Central memory CD4-positive, alpha-beta T cell (primary cell): ENCODE data around the gene COMMD2.

Source experiments
- DNase-seq: peaks from one replicate; pipeline ENCODE4 v3.0.0; 2022
- total RNA-seq, 3 experiments: gene quantifications; one replicate each; lab custom pipeline; 2026; lab: John Stamatoyannopoulos, UW

The COMMD2 gene
- 21.8 to 51.8 (median 49.7) reads per million in 3 experiments for total RNA-seq

DNA sequence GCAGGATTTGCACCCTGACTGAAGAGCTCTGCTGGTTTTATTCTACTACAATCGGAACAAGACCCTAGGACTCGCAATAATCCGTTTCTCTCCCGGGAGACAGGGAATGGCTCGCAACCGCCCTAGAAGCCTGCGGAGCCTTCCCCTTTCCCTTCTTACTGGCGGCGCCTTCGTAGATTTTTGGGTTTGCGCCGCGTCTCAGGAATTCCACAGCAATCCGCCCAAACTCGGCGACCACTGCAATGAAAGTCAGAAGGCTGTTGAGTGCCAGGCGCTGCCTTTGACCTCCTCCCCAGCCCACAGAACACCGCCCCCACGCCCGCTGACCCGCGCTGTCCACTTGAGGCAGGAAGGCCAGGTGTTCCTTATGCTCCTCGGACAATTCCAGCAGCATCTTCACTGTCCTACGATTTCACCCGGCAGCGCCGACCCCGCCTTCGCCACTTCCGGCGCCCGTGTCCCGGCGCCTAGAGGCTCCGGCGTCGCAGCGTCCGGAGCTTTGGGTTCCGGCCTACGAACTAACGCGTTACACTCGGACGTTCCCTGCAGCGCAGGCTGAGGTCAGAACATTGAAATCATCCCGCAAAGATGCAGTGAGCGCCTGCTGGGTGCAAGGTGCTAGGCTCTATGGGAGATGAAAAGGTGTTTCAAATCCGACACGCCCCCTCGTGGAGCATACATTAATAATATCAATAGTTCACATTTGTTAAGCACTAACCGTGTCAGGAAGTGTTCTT is at the start of gene COMMD2:
Gene COMMD2 (minus strand): TSS at position 439 of the 737 bp plus-strand sequence. CDS start 45 bp downstream, at position 394.
- DNase-seq: peak; percentile 64

DNA sequence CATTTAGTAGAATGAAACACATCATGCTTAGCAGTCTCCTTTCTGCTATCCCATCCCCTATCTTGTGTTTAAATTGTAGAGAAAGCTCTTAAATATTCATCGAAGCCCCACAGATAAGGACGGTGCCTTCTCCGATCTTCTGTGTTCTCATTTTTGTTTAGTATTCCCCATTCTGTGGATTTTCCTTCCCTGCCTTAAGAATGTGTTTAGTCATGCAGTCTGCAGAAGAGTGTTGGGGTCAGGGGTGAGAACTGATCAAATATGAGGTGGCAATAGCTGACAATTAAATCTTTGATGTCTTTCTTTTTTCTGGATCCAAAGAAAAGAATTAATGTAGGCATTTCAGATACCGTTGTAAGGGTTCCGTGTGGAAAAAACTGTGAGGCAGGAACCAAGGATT is 49.4 kb upstream of the COMMD2 start:
- DNase-seq: no peak

DNA sequence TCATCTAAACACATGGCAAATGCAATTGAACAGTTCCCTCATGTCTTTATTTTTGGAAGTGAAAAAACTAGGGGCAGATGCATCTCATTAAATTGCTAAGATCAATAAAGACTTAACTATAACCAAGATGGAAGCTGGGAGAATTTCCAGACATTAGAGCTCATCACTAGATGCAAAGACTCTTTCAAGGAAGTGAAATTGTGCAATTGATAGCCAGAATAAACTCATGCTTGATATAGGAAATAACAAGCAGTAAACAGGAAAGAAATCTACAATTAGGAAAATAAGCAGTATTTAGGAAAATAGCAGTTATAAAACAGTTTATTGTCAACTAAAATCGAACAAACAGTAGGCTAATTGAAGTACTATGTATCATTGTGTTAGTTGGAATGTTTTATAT is 48.9 kb upstream of the COMMD2 start:
- no peak for DNase-seq

DNA sequence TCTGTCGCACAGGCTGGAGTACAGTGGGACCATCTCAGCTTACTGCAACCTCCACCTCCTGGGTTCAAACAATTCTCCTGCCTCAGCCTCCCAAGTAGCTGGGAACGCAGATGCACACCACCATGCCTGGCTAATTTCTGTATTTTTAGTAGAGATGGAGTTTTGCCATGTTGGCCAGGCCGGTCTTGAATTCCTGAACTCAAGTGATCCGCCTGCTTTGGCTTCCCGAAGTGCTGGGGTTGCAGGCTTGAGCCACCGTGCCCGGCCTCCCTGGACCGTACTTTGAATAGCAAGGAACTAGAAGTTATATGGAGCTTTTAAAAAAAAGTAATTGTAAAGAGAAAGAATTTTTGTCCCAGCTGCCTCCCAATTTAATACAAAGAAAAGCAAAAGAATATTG is 48.4 kb upstream of the COMMD2 start:
- DNase-seq: no peak

DNA sequence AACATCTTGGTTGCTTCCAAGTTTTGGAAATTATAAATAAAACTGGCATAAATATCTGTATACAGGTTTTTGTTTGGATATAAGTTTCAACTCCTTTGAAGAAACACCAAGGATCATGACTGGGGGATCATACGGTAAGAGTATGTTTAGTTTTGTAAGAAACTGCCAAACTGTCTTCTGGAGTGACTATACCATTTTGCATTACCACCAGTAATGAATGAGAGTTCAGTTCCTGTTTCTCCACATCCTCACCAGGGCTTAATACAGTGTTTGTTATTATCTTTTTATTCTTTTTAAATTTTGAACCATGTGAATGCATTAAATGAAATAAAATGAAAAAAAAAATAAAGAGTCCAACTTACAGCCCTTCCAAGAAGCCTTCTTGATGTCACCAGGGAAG is 43.7 kb upstream of the COMMD2 start:
- DNase-seq: no peak

DNA sequence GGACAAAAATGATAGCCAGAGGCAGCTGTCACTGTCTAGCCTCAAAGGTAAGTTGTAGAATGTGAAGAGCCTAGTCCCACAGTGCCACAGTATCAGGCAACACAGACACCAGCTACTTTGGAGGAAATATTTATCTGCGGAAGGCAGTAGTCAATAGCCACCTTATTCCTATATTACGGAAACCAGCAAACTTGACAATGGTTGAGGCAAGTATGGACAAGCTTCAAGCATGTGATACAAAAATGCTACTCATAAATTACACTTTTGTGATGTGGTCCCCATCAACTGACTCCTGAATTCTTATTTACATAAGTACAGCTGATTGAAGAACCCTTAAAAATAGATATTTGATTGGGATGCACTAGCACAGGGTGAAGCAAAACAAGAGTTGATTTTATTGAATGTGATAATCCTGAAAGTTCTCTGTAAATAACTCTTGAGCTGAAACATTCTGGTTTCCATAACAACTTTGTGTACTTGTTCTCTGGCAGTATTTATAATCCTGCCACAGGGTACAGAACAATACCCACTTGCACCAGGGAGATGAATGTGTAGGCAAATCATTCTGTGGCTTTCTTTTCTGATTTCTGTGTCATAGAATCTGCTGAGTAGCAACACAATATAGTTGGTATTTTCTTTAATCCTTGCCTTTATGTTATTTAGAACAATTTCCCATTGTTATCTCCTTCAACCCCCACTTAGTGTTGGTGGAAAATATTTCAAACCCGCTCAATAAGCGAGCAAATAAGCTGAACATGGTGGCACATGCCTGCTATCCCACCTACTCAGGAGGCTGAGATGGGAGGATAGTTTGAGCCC is 40.4 kb upstream of the COMMD2 start, which contains the start of gene ANKUB1:
Gene ANKUB1 (minus strand): TSS at position 103 of the 819 bp plus-strand sequence. CDS start 188 bp downstream, outside the sequence.
- no peak for DNase-seq

DNA sequence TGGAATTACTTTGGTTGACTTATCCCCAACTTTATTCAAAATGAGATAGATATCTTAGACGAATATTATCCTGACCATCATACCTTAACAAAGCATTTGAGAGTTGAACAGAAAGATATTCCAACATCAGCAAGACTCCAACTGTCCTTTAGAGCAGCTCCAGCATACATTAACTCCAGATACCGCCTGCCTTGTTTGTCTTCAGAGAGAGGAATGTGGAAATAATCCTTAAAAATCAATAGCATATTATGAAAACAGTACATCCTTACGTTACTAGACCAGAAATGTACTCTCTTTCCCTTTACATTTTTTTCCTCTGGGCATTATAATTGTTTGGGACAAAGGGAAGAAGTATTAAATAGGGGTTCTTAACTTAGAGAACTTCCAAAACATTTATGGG is 38.4 kb upstream of the COMMD2 start:
- DNase-seq: no peak

DNA sequence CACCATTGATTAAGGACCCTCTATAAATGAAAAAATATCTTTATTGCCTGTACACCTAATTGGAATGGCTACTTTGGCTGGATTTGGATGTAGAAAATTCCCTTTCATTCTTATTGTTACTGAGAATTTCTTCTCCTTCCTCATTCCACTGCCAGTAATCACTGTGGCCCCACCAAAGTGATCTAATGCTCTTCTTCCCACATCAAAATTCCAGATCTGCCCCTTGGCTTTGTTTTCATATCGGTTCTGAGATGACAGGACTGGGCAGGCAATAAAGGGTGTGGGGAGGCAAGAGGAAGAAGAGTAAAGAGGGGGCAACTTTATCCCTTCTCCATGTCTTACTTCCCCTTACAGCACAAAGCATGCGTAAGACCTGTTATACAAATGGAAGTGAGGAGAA is 38.0 kb upstream of the COMMD2 start:
- DNase-seq: no peak

DNA sequence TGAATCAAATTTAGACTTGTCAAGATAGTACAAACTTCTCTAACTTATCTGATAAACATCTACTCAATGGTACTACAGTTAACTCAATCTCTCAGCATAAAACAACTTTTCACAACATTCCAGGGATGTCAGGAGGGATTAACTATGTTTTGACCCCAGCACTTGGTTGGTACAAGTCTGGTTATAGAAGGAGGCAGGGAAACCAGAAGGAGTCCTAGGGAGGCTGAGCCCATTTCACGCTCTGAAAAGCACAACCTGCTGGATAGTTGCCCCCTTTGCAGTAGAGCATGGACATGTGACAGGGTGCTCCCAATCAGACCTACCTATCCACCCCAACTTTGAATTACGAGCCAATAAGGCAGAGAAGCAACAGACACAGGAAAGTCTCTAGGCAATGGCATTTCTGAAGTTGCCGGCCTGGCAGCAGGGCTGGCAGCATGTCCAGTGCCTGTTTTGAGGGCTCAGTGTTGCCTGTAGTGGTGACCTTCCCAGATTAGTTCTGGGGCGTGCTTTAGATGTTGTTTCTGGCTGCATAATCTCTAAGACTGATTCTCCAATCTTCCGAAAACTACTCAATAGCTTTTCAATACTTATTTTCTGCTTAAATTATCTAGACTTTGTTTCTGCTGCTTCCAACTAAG is 31.9 kb upstream of the COMMD2 start:
- DNase-seq: no peak

DNA sequence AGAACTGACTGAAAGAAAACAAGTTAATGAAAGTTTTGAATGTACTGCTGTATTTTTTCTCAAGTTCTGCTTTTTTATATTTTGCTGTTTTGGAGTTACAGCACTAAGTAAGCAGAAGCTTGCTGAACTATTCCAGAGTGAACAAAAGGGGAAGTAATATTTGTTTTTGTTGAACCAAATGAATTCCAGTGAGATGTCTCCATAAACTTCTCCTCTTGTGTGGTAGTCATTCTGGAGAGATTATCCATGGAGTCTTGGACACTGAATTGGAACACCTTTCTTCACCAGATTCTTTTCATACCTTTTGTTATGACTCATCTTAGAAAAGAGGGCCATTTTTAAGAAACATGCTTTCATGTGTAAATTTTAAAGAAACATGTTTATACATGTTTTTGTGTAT is 31.3 kb upstream of the COMMD2 start:
- DNase-seq: no peak

DNA sequence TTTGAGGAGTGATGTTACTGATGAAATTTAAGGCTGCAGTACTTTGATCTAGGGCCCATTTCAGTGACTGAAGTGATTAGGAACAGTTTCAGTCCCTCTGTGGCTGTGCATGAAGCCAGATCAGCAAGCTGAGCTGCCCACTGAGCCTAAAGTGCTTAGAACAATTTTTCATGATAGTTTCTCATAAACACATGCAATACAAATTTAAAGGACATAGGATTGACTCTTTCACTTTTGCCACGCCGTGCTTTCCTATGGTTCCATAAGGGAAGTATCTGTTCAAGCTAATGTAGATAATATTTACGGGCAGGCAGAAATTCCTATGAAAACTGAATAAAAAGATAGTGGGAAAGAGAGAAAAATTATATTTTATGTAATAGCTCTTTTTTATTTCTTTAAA is 29.5 kb upstream of the COMMD2 start:
- no peak for DNase-seq

DNA sequence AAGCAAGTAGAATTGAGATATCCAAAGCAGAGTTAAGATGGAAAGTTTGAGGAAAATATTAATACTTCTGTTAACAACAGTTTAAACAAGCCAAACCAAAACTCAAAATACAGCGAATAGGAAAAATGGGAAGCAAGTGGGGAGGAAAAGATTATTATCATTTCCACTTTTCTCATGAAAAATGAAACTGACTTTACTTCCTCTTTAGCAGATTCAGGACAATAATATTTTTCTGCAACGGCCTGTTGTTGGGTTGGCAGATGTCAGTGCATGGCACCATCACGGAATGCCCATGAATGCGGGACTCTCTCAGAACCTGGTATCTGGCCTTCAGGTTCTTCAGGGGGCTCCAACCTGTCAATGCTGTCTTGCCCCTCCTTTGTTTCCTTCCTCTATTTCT is 28.9 kb upstream of the COMMD2 start:
- no peak for DNase-seq

DNA sequence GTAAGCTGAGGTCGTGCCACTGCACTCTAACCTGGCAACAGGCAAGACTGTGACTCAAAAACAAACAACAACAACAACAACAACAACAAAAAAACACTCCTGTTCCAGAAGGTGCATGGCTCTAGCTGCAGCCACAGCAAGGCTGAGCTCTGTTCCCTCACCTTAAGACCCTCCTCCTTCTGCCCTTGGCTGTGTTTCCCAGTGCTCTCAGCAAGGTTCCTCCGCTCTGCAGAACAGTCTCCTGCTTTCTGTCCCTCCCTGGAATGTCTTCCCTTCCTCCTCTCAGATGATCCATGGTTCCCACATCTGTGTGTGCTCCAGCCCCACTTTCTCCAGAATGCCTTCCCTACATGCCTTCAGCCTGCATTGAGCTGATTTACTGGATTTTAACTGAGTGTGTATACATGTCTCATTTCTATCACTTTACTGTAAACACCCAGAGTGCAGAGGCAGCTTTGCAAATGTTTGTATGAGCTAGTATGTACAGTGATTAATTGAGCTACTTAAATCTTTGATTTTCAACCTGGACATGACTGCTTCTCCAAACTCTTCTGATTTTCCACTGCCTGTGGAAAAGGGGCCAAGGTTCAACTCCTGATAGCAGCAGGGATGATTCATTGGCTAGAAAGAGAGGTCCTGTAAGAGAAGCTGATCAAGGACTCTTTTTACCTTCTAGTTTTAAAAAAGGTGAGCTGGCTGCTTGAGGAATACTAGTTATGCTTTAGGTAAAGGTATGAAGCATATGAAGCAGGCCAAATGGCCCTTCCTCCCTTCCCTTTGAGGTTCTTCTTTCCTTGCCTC is 25.3 kb upstream of the COMMD2 start:
- DNase-seq: no peak

DNA sequence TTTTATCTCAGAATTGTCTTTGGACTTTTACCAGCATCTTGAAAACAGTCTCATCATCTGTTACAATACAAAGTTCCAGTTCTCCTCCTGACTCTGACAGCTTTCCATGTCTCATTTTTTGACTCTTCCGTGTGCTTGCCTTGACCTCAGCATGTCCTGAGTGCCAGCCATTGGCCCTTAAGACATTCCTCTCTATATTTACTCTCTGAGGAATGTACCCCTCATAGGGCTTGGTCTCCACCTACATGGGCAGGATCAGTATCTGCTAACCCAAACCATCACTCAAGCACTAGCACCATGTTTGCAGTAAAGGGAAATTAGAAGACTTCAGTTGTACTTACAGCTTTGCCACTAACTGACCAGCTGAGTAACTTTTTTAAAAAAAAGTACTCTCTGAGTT is 23.9 kb upstream of the COMMD2 start:
- DNase-seq: no peak

DNA sequence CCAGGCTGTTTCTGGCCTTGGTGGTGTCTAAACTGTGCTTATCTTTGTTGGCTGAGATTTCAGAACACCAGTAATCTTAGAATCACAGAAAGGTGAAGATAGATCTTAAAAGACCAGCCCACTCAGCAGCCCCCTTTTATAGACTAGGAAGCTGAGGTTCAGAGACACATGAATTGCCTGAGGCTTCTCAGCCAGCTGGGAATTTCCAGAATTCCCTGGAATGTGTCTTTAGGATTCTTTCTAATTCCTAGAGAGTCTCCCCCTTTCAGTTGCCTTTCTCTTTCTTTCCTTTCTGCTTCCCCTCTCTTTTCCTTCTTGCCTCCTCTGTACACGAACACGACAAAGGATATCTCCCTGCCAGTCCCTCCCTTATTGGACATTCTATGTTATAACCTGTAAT is 20.6 kb upstream of the COMMD2 start:
- no peak for DNase-seq

DNA sequence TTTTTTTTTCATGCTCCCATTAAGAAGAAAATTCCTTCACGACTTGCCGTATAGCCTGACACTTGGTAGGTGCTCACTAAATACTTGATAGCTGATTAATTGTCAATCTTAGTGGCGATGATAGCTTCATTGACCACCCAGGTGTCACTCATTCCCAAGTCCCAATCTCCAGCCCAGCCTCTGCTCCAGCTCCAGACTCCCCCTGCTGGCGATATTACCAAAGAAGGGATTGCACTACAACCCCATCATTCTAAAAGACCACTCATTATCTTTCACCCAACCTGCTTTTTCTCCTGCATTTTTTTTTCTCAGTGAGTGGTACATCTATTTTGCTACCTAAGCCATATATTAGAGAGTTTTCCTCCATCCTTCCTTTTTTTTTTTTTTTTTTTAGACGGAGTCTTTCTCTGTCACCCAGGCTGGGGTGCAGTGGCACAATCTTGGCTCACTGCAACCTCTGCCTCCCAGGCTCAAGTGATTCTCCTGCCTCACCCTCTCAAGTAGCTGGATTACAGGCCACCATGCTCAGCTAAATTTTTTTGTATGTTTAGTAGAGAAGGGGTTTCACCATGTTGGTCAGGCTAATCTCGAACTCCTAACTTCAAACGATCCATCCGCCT is 19.5 kb upstream of the COMMD2 start:
- no peak for DNase-seq

DNA sequence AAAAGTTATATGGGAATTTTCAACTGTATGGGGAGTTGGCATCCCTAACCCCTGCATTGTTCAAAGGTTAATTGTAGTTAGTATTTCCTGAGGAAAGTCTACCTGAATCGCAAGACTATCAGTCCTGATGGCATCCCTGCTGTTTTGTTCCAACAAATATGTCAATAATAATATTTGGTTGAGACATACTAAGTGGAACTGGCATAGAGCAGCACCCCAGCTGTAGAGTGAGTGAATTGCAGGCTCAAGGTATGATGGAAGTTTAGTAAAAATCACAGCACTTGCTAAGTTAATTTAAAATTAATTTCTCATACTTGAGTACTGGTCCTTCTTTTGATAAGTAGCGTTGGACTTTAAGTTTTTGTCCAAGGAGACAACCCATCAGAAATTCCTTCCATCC is 18.0 kb upstream of the COMMD2 start:
- no peak for DNase-seq

DNA sequence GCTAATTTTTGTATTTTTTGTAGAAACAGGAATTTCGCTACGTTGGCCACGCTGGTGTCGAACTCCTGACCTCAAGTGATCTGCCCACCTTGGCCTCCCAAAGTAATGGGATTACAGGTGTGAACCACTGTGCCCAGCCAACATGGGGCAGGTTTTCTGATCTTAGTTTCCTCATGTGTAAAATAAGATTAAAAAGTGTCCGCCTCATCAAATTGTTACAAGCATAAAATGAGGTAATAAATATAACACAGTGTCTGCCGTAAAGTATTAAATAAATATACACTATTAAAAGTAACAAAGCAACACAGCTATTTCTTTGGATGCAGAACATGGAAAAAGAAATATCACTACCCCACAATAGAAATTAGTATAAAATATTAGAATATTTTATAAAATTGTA is 16.4 kb upstream of the COMMD2 start:
- no peak for DNase-seq

DNA sequence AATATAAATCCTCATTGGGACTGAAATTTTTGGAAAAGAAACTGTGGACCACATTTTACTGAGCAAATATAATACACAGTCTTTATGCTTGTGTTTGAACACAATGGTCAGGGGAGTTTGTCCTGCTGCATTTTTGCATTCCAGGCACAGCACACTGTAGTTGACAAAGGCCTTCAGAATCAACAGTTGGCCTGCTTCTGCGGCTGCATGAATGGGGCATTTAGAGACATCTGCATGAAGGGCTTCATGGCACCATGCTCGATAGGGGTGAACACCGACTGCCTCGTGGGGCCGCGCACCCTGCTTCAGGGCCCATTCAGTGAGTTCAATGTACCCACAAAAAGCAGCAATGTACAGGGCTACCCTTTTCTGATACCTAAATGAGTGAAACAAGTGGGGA is 15.4 kb upstream of the COMMD2 start:
- DNase-seq: no peak

DNA sequence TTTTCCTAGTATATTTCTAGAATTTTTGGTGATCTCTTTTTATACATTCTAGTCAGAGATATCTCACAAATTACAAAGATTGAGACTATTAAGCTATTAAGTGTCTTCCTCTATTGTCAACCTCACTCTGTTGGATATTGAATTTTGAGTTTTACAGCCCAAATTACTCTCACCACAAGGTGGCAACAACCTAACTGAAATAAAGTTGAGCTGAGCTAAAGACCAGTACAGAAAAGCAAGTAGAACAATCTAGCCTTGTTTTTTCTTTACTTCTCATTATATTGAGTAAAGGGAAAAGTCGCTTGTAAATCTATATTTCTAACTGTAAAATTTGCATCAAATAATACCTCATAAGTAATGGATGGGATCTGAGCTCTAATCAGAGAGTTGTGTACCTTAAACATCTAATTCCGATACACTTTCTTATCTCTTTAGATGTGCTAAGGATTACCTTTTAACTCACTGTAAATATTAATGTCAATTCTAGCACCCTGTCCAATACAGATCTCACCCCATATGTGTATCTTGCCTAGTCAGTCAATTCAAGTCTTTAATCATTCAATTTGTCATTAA is 13.6 kb upstream of the COMMD2 start:
- no peak for DNase-seq

DNA sequence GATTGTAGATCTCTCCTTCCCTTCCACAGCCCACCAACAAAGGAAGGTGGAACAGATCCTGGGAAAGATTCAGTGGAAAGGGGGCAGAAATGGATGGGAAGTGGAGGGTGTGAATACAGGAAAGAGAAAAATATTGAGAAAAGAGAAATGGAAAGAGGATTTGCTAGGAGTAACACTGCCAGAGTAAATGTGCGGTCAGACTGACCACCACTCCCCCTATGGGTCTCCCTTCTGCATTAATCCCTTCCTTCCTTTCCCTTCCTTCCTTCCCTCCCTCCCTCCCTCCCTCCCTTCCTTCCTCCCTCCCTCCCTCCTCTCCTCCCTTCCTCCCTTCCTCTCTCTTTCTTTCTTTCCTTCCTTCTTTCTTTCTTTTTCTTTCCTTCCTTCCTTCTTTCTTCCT is 12.0 kb upstream of the COMMD2 start:
- no peak for DNase-seq
